Jurkat, Clone E6-1 (cell line): ENCODE results near the gene MED13.
"Not testable (repeated sequence)": the region's sequence is repeated elsewhere in the genome, so short reads cannot be mapped to it uniquely, and the experiment has no call there.

Experiments used
- DNase-seq: peaks from one replicate; pipeline ENCODE4 v3.0.0-alpha.2; 2011; ENCODE audit warnings: low read depth, low spot score
- H3K4me3 ChIP-seq: 2 replicates; pipeline ENCODE4 v1.5.1; 2011; ENCODE audit warnings: mild to moderate bottlenecking, low read length, control low read depth, moderate library complexity

MED13 gene

DNA sequence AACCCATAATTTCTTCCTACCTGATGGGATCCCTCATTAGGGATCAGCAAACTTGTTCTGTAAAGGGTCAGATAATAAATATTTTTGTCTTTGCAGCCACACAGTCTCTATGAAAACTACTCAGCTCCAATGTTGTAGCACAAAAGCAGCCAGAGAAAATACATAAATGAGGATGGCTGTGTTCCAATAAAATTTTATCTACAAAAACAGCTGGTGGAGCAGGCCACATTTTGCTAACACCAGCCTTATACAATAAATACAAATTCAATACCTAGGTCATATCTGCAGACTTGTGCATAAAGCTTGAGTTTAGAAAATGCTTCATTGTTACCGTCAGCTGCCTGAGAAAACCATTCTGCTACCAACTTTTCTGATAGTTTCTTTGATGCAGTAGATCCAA is 98.9 kb downstream of the MED13 start:
- no peak overlapping the region for H3K4me3 ChIP-seq
- DNase-seq, result no peak

- H3K4me3 ChIP-seq, result no peak overlapping the region
- no peak for DNase-seq
Observed at GRCh38 chr17:61955619-61956018, 109.5 kb downstream of the MED13 start.

DNA sequence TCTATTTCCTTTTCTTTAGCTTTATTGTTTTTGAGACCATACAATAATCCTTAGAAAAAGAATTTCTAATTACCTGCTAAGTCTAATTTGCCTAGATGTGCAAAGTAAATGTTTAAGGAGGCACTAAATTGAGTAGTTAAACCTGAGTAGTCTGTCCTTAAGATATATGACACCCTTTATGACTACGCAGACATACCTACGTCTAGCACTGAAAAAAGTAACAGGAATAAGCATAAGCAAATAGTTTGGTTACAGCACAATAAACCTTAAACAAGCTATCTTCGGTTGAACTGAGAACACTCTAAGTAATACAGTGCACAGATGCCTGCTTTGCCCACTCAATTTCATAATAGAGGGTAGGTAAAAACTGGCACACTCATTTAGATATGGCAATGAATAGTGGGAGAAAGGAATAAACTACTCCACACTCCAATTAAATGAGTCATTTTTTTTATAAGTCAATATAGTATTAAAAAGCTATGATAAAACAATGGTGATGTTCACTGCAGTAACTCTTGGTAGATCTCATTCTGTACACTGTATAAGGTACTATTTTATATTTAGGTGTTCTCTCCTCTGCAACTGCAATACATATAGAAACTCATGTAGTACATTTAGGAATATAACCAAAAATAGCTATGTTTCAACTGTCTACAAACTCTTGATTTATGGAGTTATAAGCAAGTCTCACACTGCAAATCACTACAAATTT is 117.6 kb downstream of the MED13 start:
- H3K4me3 ChIP-seq, result no peak overlapping the region
- DNase-seq, result no peak

GRCh38 chr17:61946359-61946758 is 118.7 kb downstream of the MED13 start:
- DNase-seq, result no peak
- H3K4me3 ChIP-seq, result no peak overlapping the region

DNA sequence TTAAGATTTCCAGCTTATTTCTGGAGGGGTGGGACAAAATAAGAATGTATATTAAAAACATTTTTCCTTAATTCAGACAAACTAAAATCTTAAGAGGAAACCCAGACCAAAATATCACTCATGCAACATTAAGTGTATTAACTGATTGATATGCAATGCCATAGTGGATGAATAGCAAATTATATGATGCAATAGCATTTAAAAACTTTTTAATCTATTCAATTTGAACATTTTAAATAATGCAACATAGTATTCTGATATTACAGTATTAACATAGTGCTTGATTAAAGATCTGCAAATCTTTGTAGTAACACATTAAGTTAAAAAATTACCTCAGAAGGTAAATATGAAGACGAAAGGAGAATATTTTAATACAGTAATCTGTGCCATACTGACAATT is 122.0 kb downstream of the MED13 start:
- DNase-seq, result no peak
- no peak overlapping the region for H3K4me3 ChIP-seq

- DNase-seq, result no peak
- no peak overlapping the region for H3K4me3 ChIP-seq
Observed at GRCh38 chr17:61942085-61942484, 123.0 kb downstream of the MED13 start.

- peak overlapping the region; percentile 91 for H3K4me3 ChIP-seq
- no peak for DNase-seq
Observed at GRCh38 chr17:61928101-61928436, 137.0 kb downstream of the MED13 start.

- peak; percentile 90 for DNase-seq
- H3K4me3 ChIP-seq, result peak within 1 kb of the TSS; percentile 91
Observed at GRCh38 chr17:61927208-61928100, 137.6 kb downstream of the MED13 start, which contains the start of gene INTS2. Gene INTS2 (minus strand): TSS chr17:61927982. CDS start chr17:61926644, 1,338 bp downstream.

DNA sequence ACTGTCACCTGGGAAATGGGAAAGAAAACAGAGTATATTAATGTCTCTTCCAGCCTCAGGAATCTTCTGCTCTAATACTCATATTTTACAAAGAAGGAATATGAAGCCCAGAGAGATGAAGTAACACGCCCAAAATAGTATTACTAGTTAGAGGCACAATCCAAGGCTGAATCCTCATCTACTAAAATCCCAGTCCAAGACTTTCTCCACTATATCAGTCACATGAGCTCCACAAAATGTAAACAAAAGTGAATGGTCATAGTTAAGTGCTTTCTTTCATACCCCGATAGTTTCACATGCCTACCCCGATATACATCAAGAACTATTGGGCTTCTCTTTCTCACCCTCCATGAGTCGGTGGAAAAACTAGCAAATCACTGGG is 138.3 kb downstream of the MED13 start:
- no peak for DNase-seq
- H3K4me3 ChIP-seq, result peak overlapping the region; percentile 91

- H3K4me3 ChIP-seq, DNase-seq: not testable (repeated sequence)
Observed at GRCh38 chr17:61915162-61915561, 149.9 kb downstream of the MED13 start.

GRCh38 chr17:61908292-61909037 is 156.6 kb downstream of the MED13 start:
- H3K4me3 ChIP-seq, result no peak overlapping the region
- DNase-seq, result no peak

DNA sequence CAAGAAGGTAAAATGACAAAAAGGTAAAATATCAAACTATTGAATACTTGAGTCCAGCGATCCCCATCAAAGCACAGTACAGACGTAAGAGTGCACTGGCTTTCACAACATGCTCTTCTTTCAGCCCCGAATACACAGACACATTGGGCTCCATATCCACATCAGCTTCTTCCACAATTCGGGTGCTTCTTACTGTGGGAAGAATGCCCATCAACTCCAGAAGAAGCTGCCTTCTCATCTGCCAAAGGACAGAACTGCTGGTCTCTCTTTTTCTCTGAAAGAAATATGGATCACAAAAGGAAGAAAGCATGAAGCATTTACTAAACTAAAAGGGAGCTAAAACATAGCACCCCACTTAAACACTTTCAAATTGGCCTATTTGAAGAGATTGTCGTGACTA is 157.7 kb downstream of the MED13 start:
- no peak overlapping the region for H3K4me3 ChIP-seq
- DNase-seq, result no peak

GRCh38 chr17:61904094-61904710 is 160.9 kb downstream of the MED13 start:
- DNase-seq, result no peak
- no peak overlapping the region for H3K4me3 ChIP-seq

- no peak overlapping the region for H3K4me3 ChIP-seq
- no peak for DNase-seq
Observed at GRCh38 chr17:61903251-61903650, 161.8 kb downstream of the MED13 start.

DNA sequence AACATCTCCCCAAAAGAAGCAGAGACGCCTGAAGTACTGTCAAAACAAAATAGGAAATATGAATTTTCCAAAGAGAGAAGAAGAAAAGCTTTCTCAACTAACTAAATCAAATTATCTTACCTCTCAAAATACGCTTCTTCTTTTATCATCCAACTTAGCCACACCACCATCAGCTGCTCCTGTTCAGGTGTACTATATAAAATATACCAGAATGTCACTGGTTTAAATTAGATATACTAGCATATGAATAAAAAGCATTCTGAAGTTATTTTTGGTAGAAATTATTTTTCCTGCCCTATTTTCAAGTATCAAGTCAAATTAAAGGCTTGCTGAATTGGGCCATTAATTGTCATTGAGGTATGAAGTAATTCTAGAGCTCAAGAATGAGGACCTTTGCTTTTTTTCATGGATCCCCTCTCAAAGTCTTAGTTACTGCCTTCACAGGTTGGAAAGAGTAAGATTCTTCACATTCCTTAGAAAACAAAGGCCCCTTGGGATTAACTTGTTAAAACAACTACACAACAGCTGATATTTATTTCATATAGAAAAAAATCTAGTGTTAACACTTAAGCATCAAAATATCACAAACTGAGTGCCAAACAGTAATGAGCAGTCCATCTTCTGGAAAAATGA is 167.4 kb downstream of the MED13 start:
- DNase-seq, result no peak
- H3K4me3 ChIP-seq, result no peak overlapping the region

- DNase-seq, result no peak
- no peak overlapping the region for H3K4me3 ChIP-seq
Observed at GRCh38 chr17:61895391-61895790, 169.7 kb downstream of the MED13 start.

DNA sequence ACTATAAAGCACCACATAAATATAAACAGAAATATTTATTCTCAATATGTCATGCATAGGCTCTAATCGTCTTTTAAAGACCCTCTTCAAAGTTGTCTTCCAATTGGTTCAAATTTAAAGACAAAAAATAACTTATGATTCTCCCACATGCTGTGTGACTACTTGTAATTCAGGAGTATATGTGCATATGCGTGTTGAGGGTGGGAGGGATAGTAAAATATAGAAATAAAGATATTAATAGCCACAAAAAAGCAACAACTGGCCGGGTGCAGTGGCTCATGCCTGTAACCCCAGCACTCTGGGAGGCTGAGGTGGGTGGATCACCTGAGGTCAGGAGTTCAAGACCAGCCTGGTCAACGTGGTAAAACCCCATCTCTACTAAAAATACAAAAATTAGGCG is 170.8 kb downstream of the MED13 start:
- DNase-seq, H3K4me3 ChIP-seq: not testable (repeated sequence)
